SK-N-SH treated with all-trans-retinoic acid at 6 μM for 48 hours (cell line): Measurements from ENCODE around the gene KLHL25.

ENCODE experiments used
- ARNTL ChIP-seq: fragments of 450-650 bp; formaldehyde crosslinking; IDR thresholded peaks from 2 replicates; pipeline ENCODE4 v1.5.0; 2020; ENCODE audit warnings: low read depth, mild to moderate bottlenecking, moderate library complexity, borderline replicate concordance
- CSDC2 ChIP-seq: fragments of 250-450 bp; sonication (Bioruptor Pico); IDR thresholded peaks from 2 replicates; pipeline ENCODE4 v1.5.0; 2020; ENCODE audit warnings: mild to moderate bottlenecking, moderate library complexity
- RARB ChIP-seq: fragments of 250-450 bp; sonication (Bioruptor Pico); IDR thresholded peaks from 2 replicates; pipeline ENCODE4 v1.8.0; 2021; ENCODE audit warnings: mild to moderate bottlenecking, moderate library complexity

GRCh38 chr15:85794598-85795336 lies at the start of gene KLHL25:
- TF ChIP-seq RARB (CRISPR knock-in tag) = no peak
- TF ChIP-seq CSDC2 (CRISPR knock-in tag) = no peak
- TF ChIP-seq ARNTL (CRISPR knock-in tag) = no peak
